Naive B cell (primary cell): ENCODE data around the gene OR10C1. TPM values are rescaled to one million over a fixed set of nuclear protein-coding genes. Genes with fewer than 3 reads are reported as not detected.

ENCODE experiments used
- ATAC-seq, 2 donors: fragments of 150-1000 bp; cut with Tn5 transposase; 2 replicates each; pipeline ENCODE4 v1.10.0; 2021; ENCODE audit warnings: low read depth in 2 of 2, mild to moderate bottlenecking in 2 of 2, moderate library complexity in 2 of 2
- DNase-seq: peaks from one replicate; pipeline ENCODE4 v3.0.0; 2022
- H3K27ac Mint-ChIP-seq, 6 donors: one replicate each; pipeline ENCODE4 v1.8.0; 2020 to 2022; ENCODE audit warnings: mild to moderate bottlenecking in 6 of 6, mixed read lengths in 6 of 6, moderate library complexity in 5 of 6, inconsistent platforms in 2 of 6
- H3K27me3 Mint-ChIP-seq, 3 donors: one replicate each; pipeline ENCODE4 v1.8.0; 2021 to 2022; ENCODE audit warnings: mixed read lengths in 3 of 3, mild to moderate bottlenecking in 1 of 3
- H3K36me3 Mint-ChIP-seq, 2 donors: one replicate each; pipeline ENCODE4 v1.8.0; 2020 to 2022; ENCODE audit warnings: mixed read lengths in 2 of 2, inconsistent platforms in 1 of 2, mild to moderate bottlenecking in 1 of 2
- H3K4me1 Mint-ChIP-seq, 3 donors: one replicate each; pipeline ENCODE4 v1.8.0; 2020 to 2022; ENCODE audit warnings: mixed read lengths in 3 of 3, inconsistent platforms in 1 of 3, mild to moderate bottlenecking in 1 of 3, moderate library complexity in 1 of 3
- H3K4me3 Mint-ChIP-seq, 8 donors: one replicate each; pipeline ENCODE4 v1.8.0; 2020 to 2022; ENCODE audit warnings: mild to moderate bottlenecking in 8 of 8, mixed read lengths in 8 of 8, moderate library complexity in 8 of 8, inconsistent platforms in 2 of 8
- H3K9me3 Mint-ChIP-seq, 7 donors: one replicate each; pipeline ENCODE4 v1.8.0; 2020 to 2022; ENCODE audit warnings: mixed read lengths in 7 of 7, mild to moderate bottlenecking in 5 of 7, inconsistent platforms in 2 of 7, moderate library complexity in 1 of 7
- polyA plus RNA-seq, 6 donors: library from polyadenylated mRNA; unstranded; fragments of 300-500 nt; fragmentation: Illumina TruSeq; gene quantifications; one replicate each; pipeline ENCODE4 v1.2.3, GENCODE V29; 2021; ENCODE audit warnings: low read depth in 6 of 6

The OR10C1 gene
- polyA plus RNA-seq, 6 donors from 2014 or later: not detected

- H3K4me3 Mint-ChIP-seq: no peak overlapping the region
- no peaks in the 10 kb centered on the region for H3K36me3 Mint-ChIP-seq
- DNase-seq (no peak), ATAC-seq (no peak)
- peaks cover 13 to 24% (median 15%) of the 10 kb centered on the region in 3 donors for H3K27me3 Mint-ChIP-seq
- H3K4me1 Mint-ChIP-seq: no peaks in the 10 kb centered on the region
- peaks cover 0 to 11% (median 0%) of the 10 kb centered on the region in 7 donors for H3K9me3 Mint-ChIP-seq
- no peak overlapping the region for H3K27ac Mint-ChIP-seq
Observed at GRCh38 chr6:29486577-29486976, 47.5 kb downstream of the OR10C1 start.

GRCh38 chr6:29487131-29487530 is 48.0 kb downstream of the OR10C1 start:
- no peak overlapping the region for H3K4me3 Mint-ChIP-seq
- H3K36me3 Mint-ChIP-seq: no peaks in the 10 kb centered on the region
- DNase-seq (no peak), ATAC-seq (no peak)
- peaks cover 13 to 24% (median 15%) of the 10 kb centered on the region in 3 donors for H3K27me3 Mint-ChIP-seq
- H3K9me3 Mint-ChIP-seq: peaks cover 0 to 5% (median 0%) of the 10 kb centered on the region in 7 donors
- H3K4me1 Mint-ChIP-seq: no peaks in the 10 kb centered on the region
- no peak overlapping the region for H3K27ac Mint-ChIP-seq

GRCh38 chr6:29487660-29488059 is 48.6 kb downstream of the OR10C1 start, which contains the start of gene MAS1L:
TSS of gene MAS1L (minus strand) at chr6:29487956. CDS start at chr6:29487902, 54 bp downstream.
- DNase-seq (no peak), ATAC-seq (no peak)
- no peak within 1 kb of the TSS for H3K27ac Mint-ChIP-seq
- H3K9me3 Mint-ChIP-seq: peaks cover 0 to 2% (median 0%) of the 10 kb centered on the region in 7 donors
- H3K27me3 Mint-ChIP-seq: peaks cover 10 to 24% (median 13%) of the 10 kb centered on the region in 3 donors
- H3K4me3 Mint-ChIP-seq: no peak within 1 kb of the TSS
- H3K36me3 Mint-ChIP-seq: no peaks in the 10 kb centered on the region
- no peaks in the 10 kb centered on the region for H3K4me1 Mint-ChIP-seq

- Mint-ChIP-seq H3K36me3 (no peaks in the 10 kb centered on the region), H3K27ac (no peak overlapping the region)
Observed at GRCh38 chr6:29488874-29489273, 49.8 kb downstream of the OR10C1 start.

GRCh38 chr6:29489286-29489685 is 50.2 kb downstream of the OR10C1 start:
- no peak overlapping the region for H3K4me3 Mint-ChIP-seq
- DNase-seq: no peak
- no peaks in the 10 kb centered on the region for H3K36me3 Mint-ChIP-seq
- no peaks in the 10 kb centered on the region for H3K9me3 Mint-ChIP-seq
- peaks cover 5 to 24% (median 8%) of the 10 kb centered on the region in 3 donors for H3K27me3 Mint-ChIP-seq
- H3K27ac Mint-ChIP-seq: no peak overlapping the region
- no peaks in the 10 kb centered on the region for H3K4me1 Mint-ChIP-seq
- no peak for ATAC-seq

More at GRCh38 chr6:29488874-29489273, 49.8 kb downstream of the OR10C1 start:
- ATAC-seq (no peak), DNase-seq (no peak)
- Mint-ChIP-seq H3K4me1 (no peaks in the 10 kb centered on the region), H3K4me3 (no peak overlapping the region), H3K27me3 (peaks cover 5 to 24% (median 8%) of the 10 kb centered on the region in 3 donors), H3K9me3 (no peaks in the 10 kb centered on the region)

GRCh38 chr6:29490055-29490454 is 50.9 kb downstream of the OR10C1 start:
- no peak overlapping the region for H3K4me3 Mint-ChIP-seq
- H3K4me1 Mint-ChIP-seq: no peaks in the 10 kb centered on the region
- ATAC-seq: no peak
- no peak for DNase-seq
- peaks cover 7 to 28% (median 9%) of the 10 kb centered on the region in 3 donors for H3K27me3 Mint-ChIP-seq
- peak overlapping the region in 1 of 6 donors; percentile 31 for H3K27ac Mint-ChIP-seq
- no peaks in the 10 kb centered on the region for H3K36me3 Mint-ChIP-seq
- H3K9me3 Mint-ChIP-seq: no peaks in the 10 kb centered on the region

- Mint-ChIP-seq H3K9me3 (no peaks in the 10 kb centered on the region), H3K36me3 (no peaks in the 10 kb centered on the region), H3K4me1 (no peaks in the 10 kb centered on the region), H3K27me3 (peaks cover 6 to 31% (median 14%) of the 10 kb centered on the region in 3 donors), H3K4me3 (no peak overlapping the region), H3K27ac (peak overlapping the region in 1 of 6 donors; percentile 31)
- ATAC-seq (no peak), DNase-seq (no peak)
Observed at GRCh38 chr6:29490552-29490951, 51.4 kb downstream of the OR10C1 start.

Other genes starting within 250 kb of the OR10C1 start
- gene OR14J1, start 137.6 kb upstream of the OR10C1 start, polyA plus RNA-seq: not detected
- not detected for gene OR5V1, start 70.4 kb upstream of the OR10C1 start, polyA plus RNA-seq
- gene OR12D3, start 64.0 kb upstream of the OR10C1 start, polyA plus RNA-seq: not detected
- not detected for gene OR12D2, start 43.7 kb upstream of the OR10C1 start, polyA plus RNA-seq
- gene OR12D1, start 24.4 kb upstream of the OR10C1 start, polyA plus RNA-seq: not detected
- not detected for gene OR11A1, start 17.8 kb downstream of the OR10C1 start, polyA plus RNA-seq
- gene OR2H1, start 17.8 kb downstream of the OR10C1 start, polyA plus RNA-seq: not detected
- not detected for gene MAS1L, start 48.6 kb downstream of the OR10C1 start, polyA plus RNA-seq
- not detected for gene UBD, start 120.4 kb downstream of the OR10C1 start, polyA plus RNA-seq
- under 1 TPM in 2 of 6 donors, not detected in 4; 0.15 to 0.17 TPM for gene OR2H2, start 145.8 kb downstream of the OR10C1 start, polyA plus RNA-seq
- gene GABBR1, start 193.9 kb downstream of the OR10C1 start, polyA plus RNA-seq: 10 to 100 TPM in 1 of 6 donors, 1 to 10 TPM in 4, not detected in 1; 4.1 to 11.3 (median 4.6) TPM
- not detected for gene MOG, start 217.8 kb downstream of the OR10C1 start, polyA plus RNA-seq
- 1 to 10 TPM in 3 of 6 donors, not detected in 3; 1.8 to 3.1 (median 2.5) TPM for gene ZFP57, start 241.8 kb downstream of the OR10C1 start, polyA plus RNA-seq